ENCODE data around the gene TASL.

DNA sequence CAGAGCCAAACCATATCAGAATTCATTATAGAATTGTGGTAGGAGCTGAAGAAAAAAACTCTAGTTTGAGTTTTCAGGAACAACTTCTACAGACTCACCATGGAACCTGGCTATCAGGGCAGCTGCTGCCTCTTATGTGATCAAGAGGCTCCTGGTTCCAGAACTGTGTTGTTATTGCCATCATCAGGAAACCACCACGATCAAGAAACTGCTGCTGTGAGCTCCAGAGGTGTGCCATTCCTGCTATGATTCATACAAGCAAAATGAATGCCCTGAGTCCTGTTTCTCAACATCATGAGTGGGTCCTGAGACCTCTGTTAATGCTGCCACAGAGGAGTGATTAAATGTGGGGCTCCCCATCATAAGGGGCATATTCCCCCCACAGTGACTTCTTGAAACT, 43.7 kb downstream of the TASL start:
- TF ChIP-seq RFX5 (IDR thresholded peaks at IDR 0.05; ENCODE audit: borderline replicate concordance, low read depth, low read length) (no peak), EP300 (IDR thresholded peaks at IDR 0.05; ENCODE audit: borderline replicate concordance in 1 of 2, low read depth in 2 of 2, low read length in 2 of 2) (no peak)
- TF ChIP-seq, protein P1, sequence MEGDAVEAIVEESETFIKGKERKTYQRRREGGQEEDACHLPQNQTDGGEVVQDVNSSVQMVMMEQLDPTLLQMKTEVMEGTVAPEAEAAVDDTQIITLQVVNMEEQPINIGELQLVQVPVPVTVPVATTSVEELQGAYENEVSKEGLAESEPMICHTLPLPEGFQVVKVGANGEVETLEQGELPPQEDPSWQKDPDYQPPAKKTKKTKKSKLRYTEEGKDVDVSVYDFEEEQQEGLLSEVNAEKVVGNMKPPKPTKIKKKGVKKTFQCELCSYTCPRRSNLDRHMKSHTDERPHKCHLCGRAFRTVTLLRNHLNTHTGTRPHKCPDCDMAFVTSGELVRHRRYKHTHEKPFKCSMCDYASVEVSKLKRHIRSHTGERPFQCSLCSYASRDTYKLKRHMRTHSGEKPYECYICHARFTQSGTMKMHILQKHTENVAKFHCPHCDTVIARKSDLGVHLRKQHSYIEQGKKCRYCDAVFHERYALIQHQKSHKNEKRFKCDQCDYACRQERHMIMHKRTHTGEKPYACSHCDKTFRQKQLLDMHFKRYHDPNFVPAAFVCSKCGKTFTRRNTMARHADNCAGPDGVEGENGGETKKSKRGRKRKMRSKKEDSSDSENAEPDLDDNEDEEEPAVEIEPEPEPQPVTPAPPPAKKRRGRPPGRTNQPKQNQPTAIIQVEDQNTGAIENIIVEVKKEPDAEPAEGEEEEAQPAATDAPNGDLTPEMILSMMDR (IDR thresholded peaks at IDR 0.05; ENCODE audit: control extremely low read depth in 1 of 3, insufficient read depth in 1 of 3, low read depth in 1 of 3, low read length in 3 of 3) = no peak
